Gastroesophageal sphincter (tissue), 3 donors: ENCODE measurements around the gene BRD7.

Experiments
- EP300 ChIP-seq: sonication (generic); formaldehyde crosslinking; IDR thresholded peaks from one replicate; pipeline ENCODE4 v1.6.1; 2017; ENCODE audit warnings: antibody characterized with exemption, mild to moderate bottlenecking
- POLR2A ChIP-seq, 2 donors: fragments of 450-650 bp; IDR thresholded peaks; one replicate each; pipeline ENCODE4 v1.6.1; 2017; ENCODE audit warnings: antibody characterized with exemption in 2 of 2, mild to moderate bottlenecking in 2 of 2, moderate library complexity in 1 of 2
- POLR2AphosphoS5 ChIP-seq: sonication (generic); formaldehyde crosslinking; IDR thresholded peaks from one replicate; pipeline ENCODE4 v1.6.1; 2017; ENCODE audit warnings: antibody characterized with exemption
- TF ChIP-seq, protein P1 (sequence below), 4 experiments: fragments of 200-600 bp in 2 of 4; fragments of 450-650 bp in 2 of 4; sonication (generic) in 1 of 4; IDR thresholded peaks; one replicate each; pipeline ENCODE4 v1.5.1; 2017 to 2019; ENCODE audit warnings: antibody characterized with exemption in 4 of 4, mild to moderate bottlenecking in 2 of 4, moderate library complexity in 2 of 4

DNA sequence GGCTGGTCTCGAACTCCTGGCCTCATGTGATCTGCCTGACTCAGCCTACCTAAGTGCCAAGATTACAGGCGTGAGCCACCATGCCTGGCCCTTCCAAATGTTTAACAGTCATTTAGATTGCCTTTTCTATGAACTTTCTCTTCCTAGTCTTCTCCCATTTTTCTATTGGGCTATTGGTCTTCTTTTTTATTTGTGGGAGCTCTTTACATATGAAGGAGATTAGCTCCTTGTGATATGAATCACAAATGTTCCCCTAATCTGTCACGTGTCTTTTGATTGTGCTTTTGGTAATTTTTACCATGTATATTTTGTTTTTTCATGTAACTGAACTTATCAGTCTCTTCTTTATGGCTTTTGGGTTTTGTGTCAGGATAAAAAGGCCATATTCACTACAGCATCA, 90.5 kb downstream of the BRD7 start:
- TF ChIP-seq, protein P1, sequence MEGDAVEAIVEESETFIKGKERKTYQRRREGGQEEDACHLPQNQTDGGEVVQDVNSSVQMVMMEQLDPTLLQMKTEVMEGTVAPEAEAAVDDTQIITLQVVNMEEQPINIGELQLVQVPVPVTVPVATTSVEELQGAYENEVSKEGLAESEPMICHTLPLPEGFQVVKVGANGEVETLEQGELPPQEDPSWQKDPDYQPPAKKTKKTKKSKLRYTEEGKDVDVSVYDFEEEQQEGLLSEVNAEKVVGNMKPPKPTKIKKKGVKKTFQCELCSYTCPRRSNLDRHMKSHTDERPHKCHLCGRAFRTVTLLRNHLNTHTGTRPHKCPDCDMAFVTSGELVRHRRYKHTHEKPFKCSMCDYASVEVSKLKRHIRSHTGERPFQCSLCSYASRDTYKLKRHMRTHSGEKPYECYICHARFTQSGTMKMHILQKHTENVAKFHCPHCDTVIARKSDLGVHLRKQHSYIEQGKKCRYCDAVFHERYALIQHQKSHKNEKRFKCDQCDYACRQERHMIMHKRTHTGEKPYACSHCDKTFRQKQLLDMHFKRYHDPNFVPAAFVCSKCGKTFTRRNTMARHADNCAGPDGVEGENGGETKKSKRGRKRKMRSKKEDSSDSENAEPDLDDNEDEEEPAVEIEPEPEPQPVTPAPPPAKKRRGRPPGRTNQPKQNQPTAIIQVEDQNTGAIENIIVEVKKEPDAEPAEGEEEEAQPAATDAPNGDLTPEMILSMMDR (IDR thresholded peaks at IDR 0.05): no peak
- TF ChIP-seq POLR2A (IDR thresholded peaks at IDR 0.05) (no peak), POLR2AphosphoS5 (no peak), EP300 (no peak)
